CD4-positive, alpha-beta memory T cell (primary cell): ENCODE measurements around the gene STKLD1. TPM values are rescaled to one million over a fixed set of nuclear protein-coding genes. Genes with fewer than 3 reads are reported as not detected.

Source experiments
- CTCF ChIA-PET: fragments of 350-600 bp; sonication (Branson Sonifier 250); formaldehyde crosslinking; loops from one replicate; lab custom pipeline; 2021; ENCODE audit warnings: inconsistent platforms; ENCODE audit not compliant: partially characterized antibody; lab: Charles Lee
- POLR2A ChIA-PET: fragments of 350-600 bp; sonication (Branson Sonifier 250); formaldehyde crosslinking; loops from one replicate; lab custom pipeline; 2021; ENCODE audit not compliant: partially characterized antibody; lab: Charles Lee
- DNase-seq, 5 donors: peaks; one replicate each; pipeline versions ENCODE4 v3.0.0 to v3.0.0-alpha.2; 2020 to 2022; ENCODE audit warnings: mixed read lengths in 1 of 5
- H3K27ac ChIP-seq: one replicate; pipeline ENCODE4 v1.7.0; 2013; ENCODE audit warnings: low read depth, low read length
- H3K27me3 ChIP-seq: 2 replicates; pipeline ENCODE4 v1.7.0; 2013; ENCODE audit warnings: mild to moderate bottlenecking, low read length, moderate library complexity; ENCODE audit not compliant: insufficient read depth
- H3K36me3 ChIP-seq: 2 replicates; pipeline ENCODE4 v1.7.0; 2013; ENCODE audit warnings: mild to moderate bottlenecking, low read length, moderate library complexity; ENCODE audit not compliant: insufficient read depth
- H3K4me1 ChIP-seq: 2 replicates; pipeline ENCODE4 v1.7.0; 2013; ENCODE audit warnings: mild to moderate bottlenecking, low read length, moderate library complexity; ENCODE audit not compliant: insufficient read depth
- H3K4me3 ChIP-seq, 2 donors: one replicate each; pipeline ENCODE4 v1.7.0; 2013; ENCODE audit warnings: low read length in 2 of 2, mild to moderate bottlenecking in 1 of 2
- H3K9me3 ChIP-seq, 2 donors: one replicate each; pipeline ENCODE4 v1.7.0; 2013; ENCODE audit warnings: low read length in 2 of 2, control low read depth in 1 of 2; ENCODE audit not compliant: control insufficient read depth in 1 of 2
- H3K27ac Mint-ChIP-seq, 7 donors: one replicate each; pipeline ENCODE4 v1.8.0; 2020 to 2021; ENCODE audit warnings: mixed read lengths in 7 of 7, mild to moderate bottlenecking in 6 of 7, inconsistent platforms in 3 of 7, moderate library complexity in 3 of 7
- H3K27me3 Mint-ChIP-seq, 2 donors: one replicate each; pipeline ENCODE4 v1.8.0; 2020 to 2021; ENCODE audit warnings: mixed read lengths in 2 of 2
- H3K36me3 Mint-ChIP-seq, 2 donors: one replicate each; pipeline ENCODE4 v1.8.0; 2020 to 2021; ENCODE audit warnings: mixed read lengths in 2 of 2, inconsistent platforms in 1 of 2, mild to moderate bottlenecking in 1 of 2
- H3K4me1 Mint-ChIP-seq, 4 donors: one replicate each; pipeline ENCODE4 v1.8.0; 2020 to 2021; ENCODE audit warnings: mixed read lengths in 4 of 4, mild to moderate bottlenecking in 1 of 4
- H3K4me3 Mint-ChIP-seq, 8 donors: one replicate each; pipeline ENCODE4 v1.8.0; 2020 to 2021; ENCODE audit warnings: mixed read lengths in 8 of 8, mild to moderate bottlenecking in 7 of 8, moderate library complexity in 6 of 8, inconsistent platforms in 3 of 8
- H3K9me3 Mint-ChIP-seq, 8 donors: one replicate each; pipeline ENCODE4 v1.8.0; 2020 to 2021; ENCODE audit warnings: mixed read lengths in 8 of 8, mild to moderate bottlenecking in 5 of 8, inconsistent platforms in 3 of 8, moderate library complexity in 1 of 8
- intact Hi-C: fragments of 100-400 bp; cut with micrococcal nuclease; formaldehyde crosslinking; loops from one replicate; pipeline ENCODE4 v1.15.1; 2023
- polyA plus RNA-seq, 2 donors: library from polyadenylated mRNA; unstranded; fragments of 300-500 nt; fragmentation: Illumina TruSeq; gene quantifications; one replicate each; pipeline ENCODE4 v1.2.3, GENCODE V29; 2021
- total RNA-seq, 2 experiments: library from RNA; stranded (reverse); gene quantifications; one replicate each; pipeline ENCODE4 v1.2.3, GENCODE V29; 2021

Gene STKLD1
- total and polyA plus RNA-seq, 4 experiments from 2014 or later = 1.4 to 2.1 (median 1.5) TPM; not detected in 1

- CTCF ChIA-PET = interaction anchor here (0.9 kb wide), 1 partner anchor 39 kb away, joined by 3 read pairs; no protein-coding TSS in a partner anchor
- Mint-ChIP-seq H3K27me3 (no peaks in the 10 kb centered on the region), H3K4me1 (peaks cover 8 to 16% (median 12%) of the 10 kb centered on the region in 4 donors), H3K9me3 (no peaks in the 10 kb centered on the region), H3K27ac (peak overlapping the region in 3 of 7 donors; percentile 42 to 65 (median 57)), H3K4me3 (peak overlapping the region in 6 of 8 donors; percentile 5 to 65 (median 41)), H3K36me3 (peaks cover 0 to 10% of the 10 kb centered on the region in 2 donors)
- no peaks in the 10 kb centered on the region for H3K27me3 ChIP-seq
- POLR2A ChIA-PET = interaction anchor here (1.1 to 18.7 kb wide), 2 partner anchors 26 to 36 kb away, joined by 3 to 437 read pairs; partner anchors contain the start of genes MED22, RPL7A, SURF1 and SURF2
- H3K4me1 ChIP-seq = peaks cover 21% of the 10 kb centered on the region
- H3K4me3 ChIP-seq = no peak overlapping the region
- no peak overlapping the region for H3K27ac ChIP-seq
- H3K36me3 ChIP-seq = no peaks in the 10 kb centered on the region
- no peak for DNase-seq
- intact Hi-C loops = no loop called here
- no peaks in the 10 kb centered on the region for H3K9me3 ChIP-seq
Observed at GRCh38 chr9:133378408-133378962, 2.3 kb downstream of the STKLD1 start.

DNA sequence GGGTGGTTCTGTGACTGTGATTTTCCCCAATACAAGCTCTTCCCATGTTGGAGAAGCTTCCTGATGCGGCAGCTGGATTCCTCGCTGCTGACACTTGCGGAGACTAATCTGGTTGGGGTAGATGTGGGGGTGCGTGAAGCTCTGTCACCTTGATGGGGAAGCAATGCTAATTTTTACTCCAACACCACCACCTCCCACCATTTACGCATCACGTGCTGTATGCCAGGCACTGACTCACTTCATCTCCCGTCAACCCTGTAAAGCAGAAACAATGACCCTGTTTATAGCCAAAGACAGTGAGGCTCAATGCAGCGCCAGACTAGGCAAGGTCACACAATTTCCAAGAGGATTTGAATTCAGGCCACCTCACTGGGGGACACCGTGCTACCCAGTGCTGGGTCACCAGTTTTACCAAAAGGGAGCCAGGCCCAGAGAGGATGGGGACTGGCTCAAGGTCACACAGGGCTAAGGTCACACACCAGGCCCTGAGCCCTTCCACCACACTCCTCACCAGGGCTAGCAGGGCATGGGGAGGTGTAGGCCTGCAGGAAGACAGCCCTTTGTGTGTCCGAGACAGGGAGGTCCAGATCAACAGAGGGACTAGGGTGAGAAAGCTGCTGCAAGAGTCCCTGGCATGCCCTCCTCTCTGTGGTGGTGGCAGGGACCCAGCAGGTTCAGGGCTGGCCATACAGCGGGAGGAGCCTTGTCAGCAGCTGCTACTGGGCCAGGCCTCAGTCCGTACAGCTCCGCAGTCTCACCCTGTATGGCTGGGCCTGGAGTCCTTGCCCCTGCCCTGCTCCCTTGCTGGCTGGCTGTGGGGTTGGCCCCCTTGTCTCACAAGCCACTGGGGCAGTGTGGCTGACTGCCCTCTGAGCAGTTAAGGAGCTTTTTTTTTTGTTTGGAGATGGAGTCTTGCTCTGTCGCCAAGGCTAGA is 3.3 kb downstream of the STKLD1 start:
- no peaks in the 10 kb centered on the region for H3K27me3 ChIP-seq
- H3K36me3 Mint-ChIP-seq = peaks cover 0 to 6% of the 10 kb centered on the region in 2 donors
- no peaks in the 10 kb centered on the region for H3K36me3 ChIP-seq
- peaks cover 6 to 8% (median 7%) of the 10 kb centered on the region in 4 donors for H3K4me1 Mint-ChIP-seq
- intact Hi-C loops = no loop called here
- no peaks in the 10 kb centered on the region for H3K9me3 ChIP-seq
- CTCF ChIA-PET = interaction anchor here (0.7 to 0.9 kb wide), 2 partner anchors 40 to 220 kb away, joined by 3 read pairs; no protein-coding TSS in a partner anchor
- H3K27ac Mint-ChIP-seq = peak overlapping the region in 1 of 7 donors; percentile 65
- no peaks in the 10 kb centered on the region for H3K27me3 Mint-ChIP-seq
- no peak for DNase-seq
- POLR2A ChIA-PET = interaction anchor here (1.1 to 18.7 kb wide), 2 partner anchors 27 to 35 kb away, joined by 3 to 437 read pairs; partner anchors contain the start of genes MED22, RPL7A, SURF1 and SURF2
- H3K9me3 Mint-ChIP-seq = no peaks in the 10 kb centered on the region
- no peak overlapping the region for H3K4me3 ChIP-seq
- no peak overlapping the region for H3K27ac ChIP-seq
- peaks cover 13% of the 10 kb centered on the region for H3K4me1 ChIP-seq
- H3K4me3 Mint-ChIP-seq = no peak overlapping the region

DNA sequence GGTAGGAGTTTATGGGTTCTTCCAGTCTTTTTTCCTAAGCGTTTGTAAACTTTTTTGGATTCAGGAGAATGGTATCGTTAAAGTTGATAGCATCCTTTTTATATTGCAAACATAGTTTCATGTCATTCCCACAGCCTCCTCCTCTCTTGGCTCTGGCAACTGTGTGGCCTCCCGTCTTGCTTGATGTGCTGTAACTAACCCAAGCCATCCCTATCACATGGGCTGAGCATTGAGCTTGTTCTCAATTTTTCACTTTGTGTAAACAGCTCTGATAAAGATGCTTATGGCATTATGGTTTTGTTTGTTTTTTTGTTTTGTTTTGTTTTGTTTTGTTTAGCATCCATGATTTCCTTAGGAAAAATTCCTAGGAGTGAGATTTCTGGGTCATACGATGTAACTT is 4.6 kb downstream of the STKLD1 start:
- intact Hi-C loops = no loop called here
- no peak overlapping the region for H3K27ac Mint-ChIP-seq
- no peaks in the 10 kb centered on the region for H3K9me3 ChIP-seq
- H3K36me3 ChIP-seq = no peaks in the 10 kb centered on the region
- no peaks in the 10 kb centered on the region for H3K9me3 Mint-ChIP-seq
- CTCF ChIA-PET = interaction anchor here (0.6 to 0.7 kb wide), 4 partner anchors 93 to 809 kb away, joined by 3 read pairs; no protein-coding TSS in a partner anchor
- peaks cover 7% of the 10 kb centered on the region for H3K4me1 ChIP-seq
- H3K4me1 Mint-ChIP-seq = no peaks in the 10 kb centered on the region
- no peak for DNase-seq
- no peak overlapping the region for H3K27ac ChIP-seq
- no peak overlapping the region for H3K4me3 Mint-ChIP-seq
- H3K27me3 ChIP-seq = no peaks in the 10 kb centered on the region
- H3K27me3 Mint-ChIP-seq = no peaks in the 10 kb centered on the region
- H3K36me3 Mint-ChIP-seq = no peaks in the 10 kb centered on the region
- POLR2A ChIA-PET = no interaction called here
- H3K4me3 ChIP-seq = no peak overlapping the region

GRCh38 chr9:133382507-133383141 is 6.5 kb downstream of the STKLD1 start:
- no peaks in the 10 kb centered on the region for H3K4me1 ChIP-seq
- H3K36me3 ChIP-seq = no peaks in the 10 kb centered on the region
- CTCF ChIA-PET = no interaction called here
- H3K27ac ChIP-seq = no peak overlapping the region
- Mint-ChIP-seq H3K4me1 (no peaks in the 10 kb centered on the region), H3K27ac (no peak overlapping the region), H3K36me3 (no peaks in the 10 kb centered on the region), H3K27me3 (no peaks in the 10 kb centered on the region), H3K4me3 (no peak overlapping the region), H3K9me3 (no peaks in the 10 kb centered on the region)
- no peak for DNase-seq
- H3K4me3 ChIP-seq = no peak overlapping the region
- POLR2A ChIA-PET = no interaction called here
- H3K27me3 ChIP-seq = no peaks in the 10 kb centered on the region
- H3K9me3 ChIP-seq = no peaks in the 10 kb centered on the region
- intact Hi-C loops = no loop called here

GRCh38 chr9:133383438-133383837 is 7.3 kb downstream of the STKLD1 start:
- no peak overlapping the region for H3K27ac Mint-ChIP-seq
- no peak overlapping the region for H3K4me3 Mint-ChIP-seq
- CTCF ChIA-PET = no interaction called here
- H3K27me3 ChIP-seq = no peaks in the 10 kb centered on the region
- peak in 1 of 5 donors; percentile 7 for DNase-seq
- POLR2A ChIA-PET = no interaction called here
- no peaks in the 10 kb centered on the region for H3K4me1 Mint-ChIP-seq
- no peaks in the 10 kb centered on the region for H3K36me3 ChIP-seq
- H3K27me3 Mint-ChIP-seq = no peaks in the 10 kb centered on the region
- intact Hi-C loops = no loop called here
- H3K4me1 ChIP-seq = no peaks in the 10 kb centered on the region
- no peaks in the 10 kb centered on the region for H3K36me3 Mint-ChIP-seq
- H3K4me3 ChIP-seq = no peak overlapping the region
- no peaks in the 10 kb centered on the region for H3K9me3 Mint-ChIP-seq
- H3K27ac ChIP-seq = no peak overlapping the region
- H3K9me3 ChIP-seq = no peaks in the 10 kb centered on the region

DNA sequence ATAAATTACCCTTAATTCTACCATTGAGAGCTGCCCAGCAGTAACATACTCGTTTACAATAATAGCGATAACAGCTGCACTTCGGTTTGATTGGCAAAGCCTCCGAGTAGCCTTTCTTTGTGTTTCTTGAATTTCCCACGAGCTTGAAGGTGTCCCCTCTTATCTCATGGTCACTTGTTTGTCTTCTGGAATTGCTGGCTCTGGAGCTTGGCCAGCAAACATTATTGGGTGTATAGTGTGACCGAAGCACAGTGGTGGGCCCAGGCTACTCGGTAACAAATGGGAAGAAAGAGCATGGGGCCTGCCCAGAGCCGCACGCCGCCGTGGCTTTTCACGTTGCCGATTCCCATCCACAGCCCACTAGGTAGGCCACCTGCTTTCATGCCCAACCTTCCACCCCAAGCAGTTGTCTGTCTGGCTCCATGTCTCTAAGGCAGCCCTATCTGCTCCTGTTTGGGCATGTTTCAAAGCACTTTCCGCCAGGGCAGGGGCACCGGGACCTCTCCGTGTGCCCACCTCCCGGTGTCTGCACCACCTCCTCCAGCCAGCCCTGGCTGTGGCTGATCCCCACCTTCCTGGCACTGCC is 8.7 kb downstream of the STKLD1 start:
- Mint-ChIP-seq H3K27ac (no peak overlapping the region), H3K36me3 (no peaks in the 10 kb centered on the region), H3K9me3 (no peaks in the 10 kb centered on the region), H3K27me3 (peaks cover 0 to 3% of the 10 kb centered on the region in 2 donors), H3K4me1 (no peaks in the 10 kb centered on the region), H3K4me3 (no peak overlapping the region)
- Histone ChIP-seq H3K9me3 (no peaks in the 10 kb centered on the region), H3K36me3 (no peaks in the 10 kb centered on the region), H3K4me1 (no peaks in the 10 kb centered on the region), H3K4me3 (no peak overlapping the region), H3K27me3 (no peaks in the 10 kb centered on the region), H3K27ac (no peak overlapping the region)
- POLR2A ChIA-PET = no interaction called here
- CTCF ChIA-PET = interaction anchor here (1.1 kb wide), 1 partner anchor 20 kb away, joined by 3 read pairs; no protein-coding TSS in a partner anchor
- peak in 1 of 5 donors; percentile 8 for DNase-seq
- intact Hi-C loops = no loop called here
